RWPE1 (cell line): ENCODE measurements around the gene BIRC7.
A peak's percentile ranks its signal among the peaks of the same experiment; 100 is the strongest.
"Not testable (repeated sequence)": the region's sequence is repeated elsewhere in the genome, so short reads cannot be mapped to it uniquely, and the experiment has no call there.

Experiments
- CTCF ChIA-PET: fragments of 350-600 bp; sonication (Branson Sonifier 250); formaldehyde crosslinking; extraction: SDS; loops from one replicate; lab custom pipeline; 2021; lab: Yijun Ruan, JAX
- POLR2A ChIA-PET: fragments of 400-600 bp; formaldehyde crosslinking; extraction: SDS; loops from one replicate; lab custom pipeline; 2020; ENCODE audit warnings: antibody characterized with exemption; ENCODE audit not compliant: low non-redundant PET; lab: Yijun Ruan, JAX
- DNase-seq: peaks from one replicate; pipeline ENCODE4 v3.0.0; 2012; ENCODE audit warnings: low spot score
- H3K27ac ChIP-seq: fragments of 450-650 bp; 2 replicates; pipeline ENCODE4 v1.5.1; 2017
- TF ChIP-seq, protein P1 (sequence below): fragments of 450-650 bp; conservative IDR thresholded peaks from 2 replicates; pipeline ENCODE4 v1.5.1; 2017; ENCODE audit warnings: low read depth, mild to moderate bottlenecking

The BIRC7 gene

DNA sequence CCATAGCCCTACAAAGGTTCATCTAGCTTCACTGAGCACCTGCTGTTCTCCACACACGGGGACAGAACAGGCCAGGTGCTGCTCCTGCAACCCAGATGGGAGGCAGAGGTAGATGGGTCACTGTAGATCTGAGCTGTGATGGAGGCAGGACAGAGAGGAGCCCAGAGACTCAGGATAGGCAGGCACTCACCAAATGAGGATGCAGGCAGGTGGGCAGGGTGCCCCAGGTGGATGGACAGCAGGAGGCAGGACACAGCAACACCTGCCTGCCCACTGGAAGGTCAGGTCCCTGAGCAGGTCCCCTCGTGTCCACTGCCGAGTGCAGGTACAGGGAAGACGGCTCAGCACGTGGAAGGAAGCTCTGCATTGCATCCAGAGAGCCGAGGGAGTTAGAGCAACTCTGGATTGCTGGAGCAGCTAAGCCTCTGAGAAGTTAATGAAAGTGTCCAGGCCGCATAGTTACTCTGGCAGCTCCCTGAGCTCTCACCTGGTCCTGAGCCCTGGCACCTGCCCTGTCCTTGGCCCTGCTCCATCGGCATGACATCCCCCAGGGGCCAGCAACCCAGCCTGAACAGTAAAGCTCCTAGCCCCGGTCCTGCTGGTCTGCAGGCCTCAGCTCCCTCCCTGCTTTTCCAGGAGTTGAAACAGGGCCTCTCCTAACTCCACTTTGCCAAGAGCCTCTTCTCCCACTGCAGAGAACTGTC is 14.9 kb upstream of the BIRC7 start:
- ChIA-PET CTCF (interaction anchor here (0.6 to 1.5 kb wide), 4 partner anchors 14 to 74 kb away, joined by 3 to 5 read pairs (median 3); no protein-coding TSS in a partner anchor), POLR2A (interaction anchor here (0.9 kb wide), 1 partner anchor 26 kb away, joined by 4 read pairs; no protein-coding TSS in a partner anchor)
- DNase-seq = no peak

GRCh38 chr20:63221400-63222053 is 14.2 kb upstream of the BIRC7 start:
- DNase-seq, H3K27ac ChIP-seq, POLR2A ChIA-PET: not testable (repeated sequence)
- CTCF ChIA-PET = interaction anchor here (0.6 to 1.5 kb wide), 4 partner anchors 13 to 74 kb away, joined by 3 to 5 read pairs (median 3); no protein-coding TSS in a partner anchor

More for the DNA sequence above, 14.9 kb upstream of the BIRC7 start:
- TF ChIP-seq, protein P1, sequence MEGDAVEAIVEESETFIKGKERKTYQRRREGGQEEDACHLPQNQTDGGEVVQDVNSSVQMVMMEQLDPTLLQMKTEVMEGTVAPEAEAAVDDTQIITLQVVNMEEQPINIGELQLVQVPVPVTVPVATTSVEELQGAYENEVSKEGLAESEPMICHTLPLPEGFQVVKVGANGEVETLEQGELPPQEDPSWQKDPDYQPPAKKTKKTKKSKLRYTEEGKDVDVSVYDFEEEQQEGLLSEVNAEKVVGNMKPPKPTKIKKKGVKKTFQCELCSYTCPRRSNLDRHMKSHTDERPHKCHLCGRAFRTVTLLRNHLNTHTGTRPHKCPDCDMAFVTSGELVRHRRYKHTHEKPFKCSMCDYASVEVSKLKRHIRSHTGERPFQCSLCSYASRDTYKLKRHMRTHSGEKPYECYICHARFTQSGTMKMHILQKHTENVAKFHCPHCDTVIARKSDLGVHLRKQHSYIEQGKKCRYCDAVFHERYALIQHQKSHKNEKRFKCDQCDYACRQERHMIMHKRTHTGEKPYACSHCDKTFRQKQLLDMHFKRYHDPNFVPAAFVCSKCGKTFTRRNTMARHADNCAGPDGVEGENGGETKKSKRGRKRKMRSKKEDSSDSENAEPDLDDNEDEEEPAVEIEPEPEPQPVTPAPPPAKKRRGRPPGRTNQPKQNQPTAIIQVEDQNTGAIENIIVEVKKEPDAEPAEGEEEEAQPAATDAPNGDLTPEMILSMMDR = no peak
- H3K27ac ChIP-seq = no peak overlapping the region

DNA sequence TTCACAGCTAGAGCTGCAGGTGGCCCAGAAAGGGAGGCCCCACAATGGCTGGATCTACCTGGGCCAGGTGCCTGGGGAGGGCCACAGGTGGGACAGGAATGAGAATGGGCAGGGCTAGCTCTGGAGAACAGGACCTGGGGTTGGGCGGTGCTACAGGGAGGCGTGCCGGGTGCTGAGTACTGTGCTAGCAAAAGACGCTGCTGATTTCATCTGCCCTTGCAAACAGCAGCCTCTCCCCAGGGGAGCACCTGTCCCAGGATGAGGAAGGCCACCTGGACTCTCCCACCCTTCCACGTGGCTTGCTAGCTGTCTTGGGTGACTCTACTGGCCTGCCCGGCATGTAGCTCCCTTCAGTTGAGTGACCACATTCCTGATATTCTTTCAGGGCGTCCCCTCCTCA is 13.2 kb upstream of the BIRC7 start:
- TF ChIP-seq, protein P1 = no peak
- ChIA-PET POLR2A (no interaction called here), CTCF (interaction anchor here (0.5 to 4.8 kb wide), 26 partner anchors 9 to 760 kb away, joined by 3 to 111 read pairs (median 12); partner anchors contain the start of genes ARFGAP1, BIRC7, COL20A1 and KCNQ2)
- no peak overlapping the region for H3K27ac ChIP-seq
- no peak for DNase-seq

DNA sequence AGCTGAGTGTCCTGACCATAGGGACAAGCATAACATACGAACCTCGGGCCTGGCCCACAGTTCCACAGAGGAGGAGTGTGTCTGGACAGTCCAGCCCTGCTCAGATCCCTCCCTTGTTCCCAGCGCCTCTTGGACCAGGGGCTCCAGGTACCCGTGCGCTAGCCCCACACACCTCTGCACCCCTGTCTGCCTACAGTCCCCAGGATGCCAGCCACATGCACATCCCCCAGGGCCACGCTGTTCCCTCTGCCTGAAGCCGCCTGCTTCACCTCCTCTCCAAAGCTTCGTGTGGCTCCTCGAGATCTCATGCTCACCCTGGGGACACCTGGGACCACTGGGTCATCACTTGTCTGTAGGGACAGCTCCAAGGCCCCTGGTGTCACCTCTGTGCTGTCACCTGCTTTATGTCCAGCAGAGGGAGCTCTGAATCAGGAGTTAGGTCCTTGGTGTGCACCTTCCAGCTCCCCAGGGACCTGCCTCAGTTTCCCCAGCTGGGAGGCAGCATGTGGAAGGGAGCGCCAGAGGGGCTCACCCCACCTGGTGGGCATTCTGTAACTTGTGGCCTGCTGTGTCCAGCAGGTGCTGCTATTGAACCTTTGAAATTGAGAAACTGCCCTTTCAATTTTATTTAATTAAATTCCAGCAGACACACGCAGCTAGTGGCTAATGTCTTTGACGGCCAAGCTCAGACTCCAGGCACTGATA is 12.4 kb upstream of the BIRC7 start:
- CTCF ChIA-PET = interaction anchor here (0.5 to 4.8 kb wide), 59 partner anchors 10 to 1253 kb away, joined by 3 to 111 read pairs (median 5); partner anchors contain the start of genes ARFGAP1, BIRC7, COL20A1 and KCNQ2
- DNase-seq = peak; percentile 48
- POLR2A ChIA-PET = interaction anchor here (0.8 kb wide), 1 partner anchor 50 kb away, joined by 4 read pairs; the partner anchor contains the start of gene ARFGAP1
- TF ChIP-seq, protein P1 = peak; percentile 97
- no peak overlapping the region for H3K27ac ChIP-seq

GRCh38 chr20:63223826-63224207 is 11.9 kb upstream of the BIRC7 start:
- no peak for DNase-seq
- TF ChIP-seq, protein P1 = no peak
- ChIA-PET POLR2A (interaction anchor here (0.6 to 0.8 kb wide), 2 partner anchors 49 to 409 kb away, joined by 3 to 4 read pairs; partner anchors contain the start of gene ARFGAP1), CTCF (interaction anchor here (0.6 to 4.8 kb wide), 54 partner anchors 10 to 1254 kb away, joined by 3 to 111 read pairs (median 6); partner anchors contain the start of genes ARFGAP1, BIRC7, COL20A1 and KCNQ2)
- peak overlapping the region; percentile 59 for H3K27ac ChIP-seq

DNA sequence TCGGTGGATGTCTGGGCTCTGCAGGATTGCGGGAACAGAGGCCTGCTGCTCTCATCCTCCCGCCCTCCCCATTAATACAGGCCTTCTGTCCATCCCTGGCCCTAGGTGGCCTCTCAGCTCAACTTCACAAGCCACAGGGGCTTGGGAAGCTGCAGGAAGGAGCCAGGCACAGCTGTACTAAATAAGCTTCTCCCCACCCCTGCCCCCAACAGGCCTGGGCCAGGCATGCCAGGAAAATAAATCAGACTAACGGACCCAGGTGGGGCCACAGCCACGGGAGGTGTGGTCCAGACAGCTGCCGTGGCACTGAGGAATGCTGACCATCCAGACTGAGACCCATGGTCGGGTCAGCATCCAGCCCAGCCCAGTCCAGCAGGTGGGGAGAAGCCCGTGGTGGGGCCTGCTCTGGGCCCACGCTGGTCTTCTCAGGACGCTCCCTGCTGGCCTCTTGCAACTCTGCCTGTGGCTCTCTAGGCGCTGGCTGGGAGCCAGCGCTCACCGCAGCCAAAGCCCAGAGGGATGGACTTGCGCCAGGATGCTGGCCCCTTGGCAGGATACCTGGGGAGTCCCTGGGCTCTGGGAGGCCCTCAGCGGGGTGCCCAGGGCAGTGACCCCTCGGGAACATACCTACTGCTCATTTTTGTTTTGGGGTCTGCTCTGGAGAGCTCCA is 11.2 kb upstream of the BIRC7 start:
- H3K27ac ChIP-seq = peak overlapping the region; percentile 59
- DNase-seq = peak; percentile 63
- ChIA-PET CTCF (interaction anchor here (0.6 to 4.8 kb wide), 32 partner anchors 10 to 347 kb away, joined by 3 to 111 read pairs (median 12); partner anchors contain the start of genes ARFGAP1, BIRC7, COL20A1 and NKAIN4), POLR2A (interaction anchor here (0.6 kb wide), 1 partner anchor 408 kb away, joined by 3 read pairs; no protein-coding TSS in a partner anchor)
- TF ChIP-seq, protein P1 = peak; percentile 59
